ENCODE results near the gene MC3R. TPM values are rescaled to one million over a fixed set of nuclear protein-coding genes. Genes with fewer than 3 reads are reported as not detected.

MC3R gene
- total RNA-seq, 1 donor from 2014 or later: not detected

DNA sequence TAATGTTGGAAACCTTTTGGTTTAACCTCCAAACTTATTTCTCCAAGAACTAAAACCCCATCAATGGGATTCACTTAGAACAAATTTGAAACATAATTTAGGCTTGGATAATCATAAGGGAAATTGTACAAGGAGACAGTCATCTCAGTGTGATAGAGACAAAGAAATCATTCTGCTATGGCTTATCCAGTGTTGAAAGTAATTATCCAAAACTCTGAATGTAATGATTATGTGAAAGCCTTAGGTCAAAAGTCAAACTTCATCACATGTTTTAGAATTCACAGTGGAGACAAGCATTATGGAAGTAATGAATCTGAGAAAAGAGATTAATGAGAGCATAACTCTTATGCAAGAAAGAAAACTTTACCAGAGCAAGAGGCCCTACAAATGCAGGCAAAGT is 20.0 kb downstream of the MC3R start:
- H3K9me3 Mint-ChIP-seq: peaks cover 2% of the 10 kb centered on the region
- ChIA-PET CTCF (no interaction called here), POLR2A (no interaction called here)
- H3K4me3 Mint-ChIP-seq: no peak overlapping the region
- no peak overlapping the region for H3K27ac Mint-ChIP-seq
- intact Hi-C loops (cut with micrococcal nuclease): no loop called here
- TF ChIP-seq, protein P1, sequence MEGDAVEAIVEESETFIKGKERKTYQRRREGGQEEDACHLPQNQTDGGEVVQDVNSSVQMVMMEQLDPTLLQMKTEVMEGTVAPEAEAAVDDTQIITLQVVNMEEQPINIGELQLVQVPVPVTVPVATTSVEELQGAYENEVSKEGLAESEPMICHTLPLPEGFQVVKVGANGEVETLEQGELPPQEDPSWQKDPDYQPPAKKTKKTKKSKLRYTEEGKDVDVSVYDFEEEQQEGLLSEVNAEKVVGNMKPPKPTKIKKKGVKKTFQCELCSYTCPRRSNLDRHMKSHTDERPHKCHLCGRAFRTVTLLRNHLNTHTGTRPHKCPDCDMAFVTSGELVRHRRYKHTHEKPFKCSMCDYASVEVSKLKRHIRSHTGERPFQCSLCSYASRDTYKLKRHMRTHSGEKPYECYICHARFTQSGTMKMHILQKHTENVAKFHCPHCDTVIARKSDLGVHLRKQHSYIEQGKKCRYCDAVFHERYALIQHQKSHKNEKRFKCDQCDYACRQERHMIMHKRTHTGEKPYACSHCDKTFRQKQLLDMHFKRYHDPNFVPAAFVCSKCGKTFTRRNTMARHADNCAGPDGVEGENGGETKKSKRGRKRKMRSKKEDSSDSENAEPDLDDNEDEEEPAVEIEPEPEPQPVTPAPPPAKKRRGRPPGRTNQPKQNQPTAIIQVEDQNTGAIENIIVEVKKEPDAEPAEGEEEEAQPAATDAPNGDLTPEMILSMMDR (IDR thresholded peaks at IDR 0.05): no peak
- no peaks in the 10 kb centered on the region for H3K36me3 Mint-ChIP-seq (ENCODE audit: low read depth)
- no peaks in the 10 kb centered on the region for H3K27me3 Mint-ChIP-seq
- H3K4me1 Mint-ChIP-seq: no peaks in the 10 kb centered on the region
- ATAC-seq (ENCODE audit: low read depth) (no peak), DNase-seq (no peak)

DNA sequence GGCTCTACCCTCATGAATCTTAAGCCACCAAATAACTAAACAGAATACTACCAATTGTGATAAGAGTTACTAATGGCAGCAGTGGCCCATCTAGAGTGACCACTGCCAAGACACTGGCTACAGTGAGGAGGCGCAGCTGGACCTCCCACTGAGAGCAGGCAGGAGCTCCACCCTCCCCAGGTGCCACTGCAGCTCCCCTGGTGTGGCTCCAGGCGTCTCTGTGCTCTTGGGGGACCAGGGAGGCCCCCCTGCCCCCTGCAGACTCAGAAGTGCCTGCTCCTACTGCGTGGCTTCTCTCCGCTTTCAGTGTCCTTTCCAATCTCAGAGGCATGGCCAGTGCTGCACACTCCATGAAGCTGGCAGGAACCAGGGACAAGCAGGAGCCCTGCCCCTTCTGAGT is 23.4 kb downstream of the MC3R start:
- ChIA-PET POLR2A (no interaction called here), CTCF (no interaction called here)
- TF ChIP-seq, protein P1 (IDR thresholded peaks at IDR 0.05): no peak
- no peak overlapping the region for H3K27ac Mint-ChIP-seq
- H3K9me3 Mint-ChIP-seq: peaks cover 3% of the 10 kb centered on the region
- H3K36me3 Mint-ChIP-seq (ENCODE audit: low read depth): peaks cover 2% of the 10 kb centered on the region
- no peaks in the 10 kb centered on the region for H3K4me1 Mint-ChIP-seq
- H3K4me3 Mint-ChIP-seq: no peak overlapping the region
- ATAC-seq (ENCODE audit: low read depth) (no peak), DNase-seq (no peak)
- intact Hi-C loops (cut with micrococcal nuclease): no loop called here
- no peaks in the 10 kb centered on the region for H3K27me3 Mint-ChIP-seq

DNA sequence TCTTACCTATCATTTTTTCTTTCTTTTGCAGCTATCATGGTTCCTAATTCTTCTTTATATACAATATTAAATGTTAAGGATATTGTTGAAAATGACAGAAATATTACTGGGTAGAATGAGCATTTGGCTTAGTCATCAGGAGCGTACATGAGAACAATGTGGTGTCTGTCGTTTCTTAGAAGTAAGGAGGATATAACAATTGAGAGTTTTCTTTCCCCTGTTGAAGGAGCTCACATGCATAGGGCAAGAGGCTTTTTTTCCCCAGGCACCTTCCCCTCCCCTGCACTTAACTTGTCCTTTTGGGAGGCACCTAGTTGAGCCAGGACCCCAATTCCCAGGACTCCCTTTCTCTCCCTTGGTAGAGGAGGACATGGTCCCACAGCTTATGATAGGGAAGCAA is 25.0 kb downstream of the MC3R start:
- H3K4me1 Mint-ChIP-seq: no peaks in the 10 kb centered on the region
- CTCF ChIA-PET: no interaction called here
- peaks cover 3% of the 10 kb centered on the region for H3K9me3 Mint-ChIP-seq
- peaks cover 2% of the 10 kb centered on the region for H3K36me3 Mint-ChIP-seq (ENCODE audit: low read depth)
- intact Hi-C loops (cut with micrococcal nuclease): no loop called here
- TF ChIP-seq, protein P1 (IDR thresholded peaks at IDR 0.05): no peak
- H3K27me3 Mint-ChIP-seq: no peaks in the 10 kb centered on the region
- DNase-seq (no peak), ATAC-seq (ENCODE audit: low read depth) (no peak)
- POLR2A ChIA-PET: no interaction called here
- H3K4me3 Mint-ChIP-seq: no peak overlapping the region
- no peak overlapping the region for H3K27ac Mint-ChIP-seq

DNA sequence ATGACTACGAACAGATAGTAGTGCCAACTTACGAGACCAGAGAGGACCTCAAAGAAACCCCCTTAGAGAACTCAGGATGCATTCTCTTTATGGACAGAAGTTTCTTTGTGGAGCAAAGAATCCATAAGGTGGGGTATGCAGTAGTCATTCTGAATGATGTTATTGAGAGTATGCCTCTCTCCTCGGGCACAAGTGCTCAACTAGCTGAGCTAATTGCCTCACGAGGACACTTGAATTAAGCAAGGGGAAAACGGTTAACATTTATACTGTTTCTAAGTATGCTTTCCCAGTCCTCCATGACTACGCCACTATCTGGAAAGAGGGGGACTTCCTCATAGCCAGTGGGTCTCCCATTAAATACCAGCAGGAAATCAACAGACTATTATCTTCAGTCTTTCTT is 25.6 kb downstream of the MC3R start:
- TF ChIP-seq, protein P1 (IDR thresholded peaks at IDR 0.05): no peak
- intact Hi-C loops (cut with micrococcal nuclease): no loop called here
- DNase-seq: no peak
- POLR2A ChIA-PET: no interaction called here
- Mint-ChIP-seq H3K36me3 (ENCODE audit: low read depth) (peaks cover 2% of the 10 kb centered on the region), H3K9me3 (peaks cover 3% of the 10 kb centered on the region), H3K4me3 (no peak overlapping the region), H3K27ac (no peak overlapping the region), H3K4me1 (no peaks in the 10 kb centered on the region), H3K27me3 (no peaks in the 10 kb centered on the region)
- CTCF ChIA-PET: no interaction called here
- no peak for ATAC-seq (ENCODE audit: low read depth)

DNA sequence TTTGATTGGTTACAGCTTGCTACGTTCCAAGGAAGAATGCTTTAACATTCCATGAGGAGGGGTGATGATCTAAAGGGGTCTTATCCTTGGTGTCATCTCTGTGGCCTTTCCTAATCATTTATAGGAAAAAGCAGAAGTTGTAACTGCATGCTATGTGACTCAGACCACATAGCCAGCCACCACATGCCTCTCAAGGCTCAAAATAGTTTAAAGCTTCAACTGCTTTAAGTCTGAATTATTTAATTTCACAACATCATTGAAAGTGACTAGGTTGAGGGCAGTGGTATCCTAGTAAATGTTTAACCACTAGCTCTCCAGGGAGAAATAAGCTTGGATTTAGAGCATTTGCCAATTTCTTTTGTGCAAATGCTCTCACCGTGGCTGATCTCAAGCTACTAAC is 29.7 kb downstream of the MC3R start:
- intact Hi-C loops (cut with micrococcal nuclease): no loop called here
- Mint-ChIP-seq H3K27ac (no peak overlapping the region), H3K4me3 (no peak overlapping the region), H3K36me3 (ENCODE audit: low read depth) (peaks cover 2% of the 10 kb centered on the region), H3K4me1 (no peaks in the 10 kb centered on the region), H3K9me3 (peaks cover 2% of the 10 kb centered on the region), H3K27me3 (no peaks in the 10 kb centered on the region)
- CTCF ChIA-PET: no interaction called here
- DNase-seq: no peak
- POLR2A ChIA-PET: no interaction called here
- no peak for ATAC-seq (ENCODE audit: low read depth)
- TF ChIP-seq, protein P1 (IDR thresholded peaks at IDR 0.05): no peak

Data from activated B cell treated with CpG ODN at 0.5 μM for 24 hours (primary cell).